ENCODE data around the gene CYREN.

CYREN gene

GRCh38 chr7:135160858-135161653, 9.5 kb downstream of the CYREN start:
- no peak overlapping the region for H3K4me3 ChIP-seq (ENCODE audit: insufficient read depth, low read depth, low read length, poor library complexity, severe bottlenecking)
- peaks cover 20% of the 10 kb centered on the region for H3K4me1 ChIP-seq (ENCODE audit: control insufficient read depth, insufficient read depth, low read length, poor library complexity, severe bottlenecking)
- H3K27ac ChIP-seq (ENCODE audit: insufficient read depth, low read length, poor library complexity, severe bottlenecking) = no peak overlapping the region
- peaks cover 23% of the 10 kb centered on the region for H3K36me3 ChIP-seq (ENCODE audit: control insufficient read depth, insufficient read depth, low read length)
- H3K27me3 ChIP-seq (replicated peaks; ENCODE audit: control insufficient read depth, insufficient read depth, low read length, poor library complexity, severe bottlenecking) = no peaks in the 10 kb centered on the region
- no peak for DNase-seq
- H3K9me3 ChIP-seq (ENCODE audit: control insufficient read depth, low read length) = peaks cover 3% of the 10 kb centered on the region

GRCh38 chr7:135160098-135160857, 10.2 kb downstream of the CYREN start:
- Histone ChIP-seq H3K9me3 (ENCODE audit: control insufficient read depth, low read length) (peaks cover 10% of the 10 kb centered on the region), H3K27me3 (replicated peaks; ENCODE audit: control insufficient read depth, insufficient read depth, low read length, poor library complexity, severe bottlenecking) (no peaks in the 10 kb centered on the region), H3K27ac (ENCODE audit: insufficient read depth, low read length, poor library complexity, severe bottlenecking) (no peak overlapping the region), H3K36me3 (ENCODE audit: control insufficient read depth, insufficient read depth, low read length) (peaks cover 19% of the 10 kb centered on the region), H3K4me3 (ENCODE audit: insufficient read depth, low read depth, low read length, poor library complexity, severe bottlenecking) (no peak overlapping the region), H3K4me1 (ENCODE audit: control insufficient read depth, insufficient read depth, low read length, poor library complexity, severe bottlenecking) (peaks cover 20% of the 10 kb centered on the region)
- no peak for DNase-seq

GRCh38 chr7:135159359-135160085, 11.0 kb downstream of the CYREN start:
- Histone ChIP-seq H3K27ac (ENCODE audit: insufficient read depth, low read length, poor library complexity, severe bottlenecking) (no peak overlapping the region), H3K9me3 (ENCODE audit: control insufficient read depth, low read length) (peaks cover 10% of the 10 kb centered on the region), H3K4me1 (ENCODE audit: control insufficient read depth, insufficient read depth, low read length, poor library complexity, severe bottlenecking) (peaks cover 20% of the 10 kb centered on the region), H3K27me3 (replicated peaks; ENCODE audit: control insufficient read depth, insufficient read depth, low read length, poor library complexity, severe bottlenecking) (no peaks in the 10 kb centered on the region), H3K36me3 (ENCODE audit: control insufficient read depth, insufficient read depth, low read length) (peaks cover 14% of the 10 kb centered on the region), H3K4me3 (ENCODE audit: insufficient read depth, low read depth, low read length, poor library complexity, severe bottlenecking) (no peak overlapping the region)
- no peak for DNase-seq

- no peak for DNase-seq
- H3K9me3 ChIP-seq (ENCODE audit: control insufficient read depth, low read length) = peaks cover 10% of the 10 kb centered on the region
- peaks cover 18% of the 10 kb centered on the region for H3K4me1 ChIP-seq (ENCODE audit: control insufficient read depth, insufficient read depth, low read length, poor library complexity, severe bottlenecking)
- H3K4me3 ChIP-seq (ENCODE audit: insufficient read depth, low read depth, low read length, poor library complexity, severe bottlenecking) = no peak overlapping the region
- peaks cover 8% of the 10 kb centered on the region for H3K36me3 ChIP-seq (ENCODE audit: control insufficient read depth, insufficient read depth, low read length)
- no peaks in the 10 kb centered on the region for H3K27me3 ChIP-seq (replicated peaks; ENCODE audit: control insufficient read depth, insufficient read depth, low read length, poor library complexity, severe bottlenecking)
- H3K27ac ChIP-seq (ENCODE audit: insufficient read depth, low read length, poor library complexity, severe bottlenecking) = no peak overlapping the region
Observed at GRCh38 chr7:135158874-135159273, 11.6 kb downstream of the CYREN start.

GRCh38 chr7:135158141-135158655, 12.3 kb downstream of the CYREN start:
- no peaks in the 10 kb centered on the region for H3K27me3 ChIP-seq (replicated peaks; ENCODE audit: control insufficient read depth, insufficient read depth, low read length, poor library complexity, severe bottlenecking)
- no peak overlapping the region for H3K4me3 ChIP-seq (ENCODE audit: insufficient read depth, low read depth, low read length, poor library complexity, severe bottlenecking)
- H3K4me1 ChIP-seq (ENCODE audit: control insufficient read depth, insufficient read depth, low read length, poor library complexity, severe bottlenecking) = peaks cover 17% of the 10 kb centered on the region
- H3K36me3 ChIP-seq (ENCODE audit: control insufficient read depth, insufficient read depth, low read length) = peaks cover 8% of the 10 kb centered on the region
- H3K27ac ChIP-seq (ENCODE audit: insufficient read depth, low read length, poor library complexity, severe bottlenecking) = no peak overlapping the region
- DNase-seq = no peak
- H3K9me3 ChIP-seq (ENCODE audit: control insufficient read depth, low read length) = peaks cover 10% of the 10 kb centered on the region

- peaks cover 9% of the 10 kb centered on the region for H3K36me3 ChIP-seq (ENCODE audit: control insufficient read depth, insufficient read depth, low read length)
- DNase-seq = no peak
Observed at GRCh38 chr7:135156290-135156689, 14.2 kb downstream of the CYREN start.

GRCh38 chr7:135154734-135155133, 15.8 kb downstream of the CYREN start:
- Histone ChIP-seq H3K9me3 (ENCODE audit: control insufficient read depth, low read length) (peaks cover 10% of the 10 kb centered on the region), H3K36me3 (ENCODE audit: control insufficient read depth, insufficient read depth, low read length) (peaks cover 9% of the 10 kb centered on the region), H3K4me1 (ENCODE audit: control insufficient read depth, insufficient read depth, low read length, poor library complexity, severe bottlenecking) (peaks cover 9% of the 10 kb centered on the region), H3K27me3 (replicated peaks; ENCODE audit: control insufficient read depth, insufficient read depth, low read length, poor library complexity, severe bottlenecking) (no peaks in the 10 kb centered on the region), H3K27ac (ENCODE audit: insufficient read depth, low read length, poor library complexity, severe bottlenecking) (no peak overlapping the region), H3K4me3 (ENCODE audit: insufficient read depth, low read depth, low read length, poor library complexity, severe bottlenecking) (no peak overlapping the region)
- no peak for DNase-seq

More at GRCh38 chr7:135156290-135156689, 14.2 kb downstream of the CYREN start:
- Histone ChIP-seq H3K27ac (ENCODE audit: insufficient read depth, low read length, poor library complexity, severe bottlenecking) (no peak overlapping the region), H3K27me3 (replicated peaks; ENCODE audit: control insufficient read depth, insufficient read depth, low read length, poor library complexity, severe bottlenecking) (no peaks in the 10 kb centered on the region), H3K4me3 (ENCODE audit: insufficient read depth, low read depth, low read length, poor library complexity, severe bottlenecking) (no peak overlapping the region), H3K4me1 (ENCODE audit: control insufficient read depth, insufficient read depth, low read length, poor library complexity, severe bottlenecking) (peaks cover 17% of the 10 kb centered on the region), H3K9me3 (ENCODE audit: control insufficient read depth, low read length) (peaks cover 10% of the 10 kb centered on the region)

GRCh38 chr7:135152442-135152841, 18.1 kb downstream of the CYREN start:
- no peaks in the 10 kb centered on the region for H3K27me3 ChIP-seq (replicated peaks; ENCODE audit: control insufficient read depth, insufficient read depth, low read length, poor library complexity, severe bottlenecking)
- peaks cover 10% of the 10 kb centered on the region for H3K9me3 ChIP-seq (ENCODE audit: control insufficient read depth, low read length)

GRCh38 chr7:135151533-135151932, 19.0 kb downstream of the CYREN start:
- Histone ChIP-seq H3K4me1 (ENCODE audit: control insufficient read depth, insufficient read depth, low read length, poor library complexity, severe bottlenecking) (peaks cover 7% of the 10 kb centered on the region), H3K9me3 (ENCODE audit: control insufficient read depth, low read length) (peaks cover 7% of the 10 kb centered on the region), H3K27ac (ENCODE audit: insufficient read depth, low read length, poor library complexity, severe bottlenecking) (no peak overlapping the region)

More at GRCh38 chr7:135152442-135152841, 18.1 kb downstream of the CYREN start:
- Histone ChIP-seq H3K4me1 (ENCODE audit: control insufficient read depth, insufficient read depth, low read length, poor library complexity, severe bottlenecking) (no peaks in the 10 kb centered on the region), H3K4me3 (ENCODE audit: insufficient read depth, low read depth, low read length, poor library complexity, severe bottlenecking) (no peak overlapping the region), H3K27ac (ENCODE audit: insufficient read depth, low read length, poor library complexity, severe bottlenecking) (no peak overlapping the region), H3K36me3 (ENCODE audit: control insufficient read depth, insufficient read depth, low read length) (peaks cover 9% of the 10 kb centered on the region)
- DNase-seq = no peak

More at GRCh38 chr7:135151533-135151932, 19.0 kb downstream of the CYREN start:
- H3K27me3 ChIP-seq (replicated peaks; ENCODE audit: control insufficient read depth, insufficient read depth, low read length, poor library complexity, severe bottlenecking) = no peaks in the 10 kb centered on the region
- peaks cover 9% of the 10 kb centered on the region for H3K36me3 ChIP-seq (ENCODE audit: control insufficient read depth, insufficient read depth, low read length)
- no peak overlapping the region for H3K4me3 ChIP-seq (ENCODE audit: insufficient read depth, low read depth, low read length, poor library complexity, severe bottlenecking)
- DNase-seq = no peak

All from effector memory CD4-positive, alpha-beta T cell (primary cell).